Activated T-cell treated with anti-CD3 and anti-CD28 coated beads, Interleukin-2, amount 50 U/mL, for 1 hour (primary cell): ENCODE measurements around the gene AKR1C1.
"Not testable (repeated sequence)": the region's sequence is repeated elsewhere in the genome, so short reads cannot be mapped to it uniquely, and the experiment has no call there.

Source experiments
- DNase-seq: peaks from one replicate; pipeline ENCODE4 v3.0.0-alpha.2; 2020

AKR1C1 gene

GRCh38 chr10:5019770-5020612 lies 56.8 kb downstream of the AKR1C1 start:
- not testable (repeated sequence) for DNase-seq

- DNase-seq, result not testable (repeated sequence)
Observed at GRCh38 chr10:5021624-5022290, 58.5 kb downstream of the AKR1C1 start.

- DNase-seq, result no peak
Observed at GRCh38 chr10:5023177-5023805, 60.1 kb downstream of the AKR1C1 start.

GRCh38 chr10:5025461-5025881 lies 62.3 kb downstream of the AKR1C1 start:
- not testable (repeated sequence) for DNase-seq

- no peak for DNase-seq
Observed at GRCh38 chr10:5030989-5031388, 67.8 kb downstream of the AKR1C1 start.

GRCh38 chr10:5031588-5031987 lies 68.4 kb downstream of the AKR1C1 start:
- not testable (repeated sequence) for DNase-seq

- not testable (repeated sequence) for DNase-seq
Observed at GRCh38 chr10:5032444-5032843, 69.2 kb downstream of the AKR1C1 start.
